HPDE6-E6E7 (cell line): ENCODE results near the gene RASSF3.
"Not testable (repeated sequence)": the region's sequence is repeated elsewhere in the genome, so short reads cannot be mapped to it uniquely, and the experiment has no call there.

Source experiments
- DNase-seq: peaks from one replicate; pipeline ENCODE4 v3.0.0; 2011; ENCODE audit warnings: missing footprints; ENCODE audit errors: extremely low spot score

The RASSF3 gene

DNA sequence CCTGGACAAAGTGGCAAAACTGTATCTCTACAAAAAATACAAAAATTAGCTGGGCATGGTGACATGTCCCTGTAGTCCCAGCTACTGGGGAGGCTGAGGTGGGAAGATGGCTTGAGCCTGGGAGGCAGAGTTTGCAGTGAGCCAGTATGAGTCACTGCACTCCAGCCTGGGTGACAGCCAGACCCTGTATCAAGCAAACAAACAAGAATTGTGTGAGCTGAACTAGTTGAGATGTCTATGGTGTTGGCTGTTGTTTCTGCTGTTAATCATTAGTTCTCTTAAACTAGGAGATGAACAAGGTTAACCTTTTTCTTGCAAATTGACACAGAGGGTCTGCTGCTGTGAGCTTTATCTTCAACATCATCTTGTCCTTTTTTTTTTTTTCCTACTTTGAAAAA is 23.6 kb downstream of the RASSF3 start:
- DNase-seq = no peak

DNA sequence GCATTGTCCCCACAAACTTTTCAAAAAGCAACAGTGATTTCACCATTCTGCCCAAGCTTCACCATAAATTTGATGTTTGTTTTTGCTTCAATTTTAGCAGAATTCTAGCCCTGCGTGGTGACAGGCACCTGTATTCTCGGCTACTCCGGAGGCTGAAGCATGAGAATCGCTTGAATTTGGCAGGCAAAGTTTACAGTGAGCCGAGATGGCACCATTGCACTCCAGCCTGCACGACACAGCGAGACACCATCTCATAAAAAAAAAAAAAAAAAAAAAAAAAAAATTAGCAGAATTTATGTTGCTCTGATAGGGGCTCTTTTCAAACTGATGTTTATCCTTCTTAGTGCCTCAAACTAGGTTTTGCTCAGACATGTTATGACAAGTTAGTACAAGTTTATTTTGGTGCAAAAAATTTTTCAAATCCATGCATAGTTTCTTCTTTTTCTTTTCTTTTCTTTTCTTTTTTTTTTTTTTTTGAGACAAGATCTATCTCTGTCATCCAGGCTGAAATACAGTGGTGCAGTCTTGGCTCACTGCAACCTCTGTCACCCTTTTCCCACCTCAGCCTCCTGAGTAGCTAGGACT is 24.3 kb downstream of the RASSF3 start:
- no peak for DNase-seq

DNA sequence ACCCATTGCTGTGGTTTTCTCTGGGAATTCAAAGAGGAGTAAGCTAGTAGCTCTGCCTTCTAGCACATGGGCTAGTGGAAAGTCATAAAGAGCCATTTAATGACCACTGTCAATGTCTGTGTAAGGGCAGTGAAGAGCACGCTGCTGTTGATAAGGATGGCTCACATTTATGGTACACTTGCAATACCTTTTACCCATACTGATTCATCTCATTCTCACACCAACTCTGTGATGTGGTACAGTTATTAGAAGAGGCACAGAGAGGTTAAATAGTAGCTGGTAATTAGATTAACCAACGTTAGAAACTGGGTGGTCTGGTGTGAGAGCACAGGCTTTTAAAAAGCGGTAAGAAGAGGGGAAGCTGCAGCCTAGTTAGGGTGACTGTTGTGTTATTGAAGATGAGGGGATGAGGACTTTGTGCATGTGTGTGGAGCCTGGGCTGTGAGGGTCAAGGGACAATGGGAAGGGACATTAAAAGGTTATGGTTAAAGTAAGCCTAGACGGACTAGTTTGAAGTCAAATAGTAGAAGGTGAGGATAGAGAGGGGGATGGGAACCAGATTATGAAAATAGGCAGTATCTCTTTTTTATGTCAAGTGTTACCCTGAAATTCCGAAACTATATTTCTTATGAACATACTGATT is 25.2 kb downstream of the RASSF3 start:
- DNase-seq = no peak

DNA sequence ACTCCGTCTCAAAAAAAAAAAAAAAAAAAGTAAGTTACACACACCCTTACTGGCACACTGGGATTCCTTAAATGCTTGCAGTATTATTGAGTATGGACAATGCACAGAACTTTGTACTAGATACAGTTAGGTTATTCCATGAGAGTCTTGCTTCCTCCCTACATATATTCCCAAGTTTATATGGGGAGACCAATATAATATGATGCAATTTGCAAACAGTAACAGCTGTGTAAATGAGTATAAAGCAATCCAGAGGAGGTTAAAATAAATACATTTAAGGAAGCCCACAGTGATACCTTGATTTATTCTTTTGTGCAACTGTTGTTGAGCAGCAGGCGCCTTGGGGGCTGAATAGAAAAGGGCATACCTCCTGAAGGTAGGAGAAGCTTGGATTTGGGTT is 26.6 kb downstream of the RASSF3 start:
- no peak for DNase-seq

DNA sequence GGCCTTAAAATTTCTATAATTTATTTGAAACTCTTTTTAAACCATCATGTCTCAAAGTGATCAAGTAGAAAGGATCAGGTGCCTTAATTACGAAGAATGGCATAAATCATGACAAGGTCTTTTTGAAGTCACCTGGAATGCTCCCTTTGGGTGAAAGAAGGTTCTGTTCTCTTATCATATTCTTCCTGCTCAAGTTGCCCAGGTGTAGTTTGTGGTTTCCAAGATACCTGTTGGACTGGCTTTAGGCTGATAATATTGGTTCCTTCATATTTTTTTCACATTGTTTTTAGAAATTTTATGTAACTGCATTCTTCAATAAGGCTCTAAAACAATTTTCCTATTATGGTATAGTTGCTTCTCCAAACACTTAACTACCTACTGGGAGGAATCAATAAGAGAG is 29.2 kb downstream of the RASSF3 start:
- DNase-seq = no peak

DNA sequence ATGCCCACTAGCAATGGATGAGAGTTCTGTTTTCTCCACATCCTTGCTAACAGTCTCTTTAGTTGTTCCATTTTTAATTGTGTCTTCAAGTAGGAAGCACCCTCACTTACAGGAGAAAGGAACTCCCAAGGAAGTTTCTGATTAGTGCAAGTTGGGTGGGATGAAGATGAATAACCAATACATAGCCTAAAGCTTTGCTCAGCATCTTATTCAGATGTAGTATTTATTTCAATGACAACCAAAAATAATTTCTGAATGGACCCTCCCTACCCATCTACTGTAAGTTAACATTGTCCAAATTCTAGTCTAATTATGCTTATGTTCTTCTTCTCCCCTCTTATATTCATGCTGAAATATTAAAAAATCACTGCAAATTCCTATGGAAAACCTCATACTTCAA is 36.0 kb downstream of the RASSF3 start:
- DNase-seq = no peak

DNA sequence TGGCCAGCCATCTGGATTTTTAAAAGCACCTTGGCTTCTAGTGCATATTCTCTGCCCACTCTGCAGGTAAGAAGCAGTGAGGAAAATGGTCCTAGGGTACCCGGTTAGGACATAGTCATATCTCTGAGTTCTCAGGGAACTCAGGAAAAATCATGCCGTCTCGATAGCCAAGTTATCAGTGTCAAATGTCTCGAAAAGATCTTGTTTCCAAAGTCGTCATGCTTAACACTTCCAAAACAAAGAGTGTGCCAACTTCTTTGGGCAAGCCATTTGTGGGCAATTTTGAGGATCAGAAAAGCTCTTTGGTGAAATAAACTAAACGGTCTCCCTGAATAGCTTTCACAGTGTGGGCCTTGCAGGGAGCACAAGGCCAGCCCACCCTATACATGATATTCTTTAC is 39.2 kb downstream of the RASSF3 start:
- no peak for DNase-seq

DNA sequence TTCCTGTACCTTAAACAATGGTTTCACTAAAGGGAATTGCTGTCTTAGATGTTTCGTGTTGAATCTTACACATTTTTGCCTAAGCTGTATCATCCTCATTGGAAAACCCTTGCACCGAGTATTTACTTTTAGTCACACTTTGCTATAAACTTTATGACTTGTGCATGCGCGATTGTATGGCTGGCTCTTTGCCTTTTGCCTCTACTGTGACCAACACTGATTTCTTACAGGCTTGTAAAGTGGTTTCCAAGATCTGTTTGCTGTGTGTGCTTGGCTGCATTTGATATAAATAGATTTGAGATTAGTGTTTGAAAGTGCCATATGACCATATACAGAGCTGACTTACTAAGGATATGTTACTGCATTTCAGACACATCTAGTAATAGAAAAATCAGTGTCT is 40.5 kb downstream of the RASSF3 start:
- no peak for DNase-seq

DNA sequence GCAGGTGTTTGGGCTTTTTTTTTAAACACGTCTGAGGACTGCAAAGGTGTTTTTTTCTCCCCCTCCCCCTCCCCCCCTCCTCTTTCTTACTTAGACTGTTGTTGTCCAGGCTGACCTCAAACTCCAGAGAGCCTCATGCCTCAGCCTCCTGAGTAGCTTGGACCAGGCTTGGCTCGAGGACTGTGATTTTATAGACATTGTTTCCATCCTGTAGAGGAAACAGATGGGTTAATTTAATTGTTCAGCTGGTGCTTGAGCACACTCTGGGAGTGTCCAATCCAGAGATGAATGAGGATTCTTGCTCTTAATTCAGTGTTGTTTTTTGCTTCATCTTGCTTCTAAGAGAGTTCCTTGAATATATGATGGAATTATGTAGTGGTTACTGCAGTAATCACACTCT is 42.1 kb downstream of the RASSF3 start:
- DNase-seq = no peak

DNA sequence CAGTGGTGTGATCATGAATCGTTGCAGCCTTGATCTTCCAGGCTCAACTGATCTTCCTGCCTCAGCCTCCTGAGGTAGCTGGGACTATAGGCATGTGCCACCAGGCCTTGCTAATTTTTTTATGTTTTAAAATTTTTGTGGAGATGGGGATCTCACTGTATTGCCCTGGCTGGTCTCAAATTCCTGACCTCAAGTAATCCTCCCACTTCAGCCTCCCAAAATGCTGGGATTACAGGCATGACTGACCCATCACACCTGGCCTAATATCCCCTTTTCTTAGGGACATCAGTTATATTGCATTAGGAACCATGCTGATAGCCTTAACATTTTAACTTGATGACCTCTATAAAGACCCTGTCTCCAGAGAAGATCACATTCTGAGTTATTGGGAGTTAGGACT is 42.8 kb downstream of the RASSF3 start:
- DNase-seq = no peak

DNA sequence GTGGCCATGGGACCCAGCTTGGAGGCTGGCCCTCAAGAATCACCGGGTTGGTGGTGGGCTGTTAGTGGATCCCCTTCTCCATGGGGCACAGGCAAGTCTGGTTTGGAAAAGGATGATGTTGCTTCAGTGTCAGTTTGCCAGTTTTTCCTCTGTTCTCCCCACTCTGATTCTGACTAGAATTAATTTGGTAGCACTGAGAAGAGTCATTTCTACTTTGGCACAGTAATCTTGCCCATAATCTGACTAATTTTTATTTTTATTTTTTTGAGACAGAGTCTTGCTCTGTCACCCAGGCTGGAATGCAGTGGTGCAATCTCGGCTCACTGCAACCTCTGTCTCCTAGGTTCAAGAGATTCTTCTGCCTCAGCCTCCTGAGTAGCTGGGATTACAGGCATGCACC is 43.6 kb downstream of the RASSF3 start:
- DNase-seq = not testable (repeated sequence)

DNA sequence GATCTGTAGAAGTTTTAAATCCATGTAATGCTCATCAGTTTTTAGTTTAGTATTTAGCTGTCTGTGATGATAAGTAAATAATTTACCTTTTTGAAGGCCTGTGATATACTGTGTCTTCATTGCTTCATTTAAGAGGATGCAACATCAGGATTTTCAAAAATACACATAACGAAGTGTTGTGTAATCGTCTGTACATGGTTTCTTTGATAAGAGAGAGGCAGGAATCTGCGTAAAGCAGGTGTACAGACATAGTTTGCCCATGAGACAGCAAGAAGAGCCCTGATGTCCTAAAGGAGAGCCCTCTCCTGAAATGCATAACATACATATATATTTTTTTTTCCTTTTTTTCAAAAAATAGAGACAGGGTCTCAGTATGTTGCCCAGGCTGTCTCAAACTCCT is 44.8 kb downstream of the RASSF3 start:
- no peak for DNase-seq

DNA sequence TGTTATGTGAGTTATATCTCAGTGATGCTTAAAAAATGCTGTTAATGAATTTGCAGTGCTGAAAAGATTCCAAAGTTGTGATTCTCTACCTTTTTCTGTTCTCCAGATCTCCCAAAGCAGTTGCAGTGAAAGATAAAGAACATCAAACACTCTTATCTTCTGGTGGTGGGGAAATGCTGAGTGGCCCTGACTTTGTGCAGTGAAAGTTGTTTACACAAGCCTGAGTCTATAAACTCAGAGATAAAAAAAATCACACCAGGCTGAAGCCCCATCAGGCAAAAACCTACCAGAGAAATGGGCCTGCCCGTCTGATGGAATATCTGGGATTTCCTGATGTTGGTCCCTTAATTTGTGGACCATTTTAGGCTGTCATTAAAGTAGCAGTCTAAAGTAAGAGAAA is 46.1 kb downstream of the RASSF3 start:
- no peak for DNase-seq

DNA sequence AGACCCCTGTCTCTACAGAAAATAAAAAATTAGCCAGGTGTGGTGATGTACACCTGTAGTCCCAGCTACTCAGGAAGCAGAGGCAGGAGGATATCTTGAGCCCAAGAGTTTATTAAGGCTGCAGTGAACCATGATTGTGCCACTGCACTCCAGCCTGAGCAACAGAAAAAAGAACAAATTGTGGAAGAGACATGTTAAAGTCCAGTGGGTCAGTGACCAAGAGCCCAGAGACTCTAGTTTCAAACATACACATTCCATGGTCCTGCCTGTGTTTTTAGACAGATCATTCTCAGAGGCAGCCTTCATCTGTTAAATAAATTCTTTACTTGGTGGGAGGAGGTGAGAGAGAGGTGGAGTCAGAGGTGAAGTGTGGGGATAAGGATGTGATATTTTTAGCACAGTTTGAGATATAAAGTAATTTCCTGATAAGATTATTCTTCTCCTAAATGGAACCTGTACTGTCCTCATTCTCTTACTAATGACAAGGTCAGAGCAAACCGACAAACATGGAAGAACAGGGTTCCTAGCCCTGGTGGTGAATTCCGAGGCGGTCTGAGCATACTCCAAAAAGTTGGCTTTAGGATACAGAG is 48.7 kb downstream of the RASSF3 start:
- DNase-seq = no peak

DNA sequence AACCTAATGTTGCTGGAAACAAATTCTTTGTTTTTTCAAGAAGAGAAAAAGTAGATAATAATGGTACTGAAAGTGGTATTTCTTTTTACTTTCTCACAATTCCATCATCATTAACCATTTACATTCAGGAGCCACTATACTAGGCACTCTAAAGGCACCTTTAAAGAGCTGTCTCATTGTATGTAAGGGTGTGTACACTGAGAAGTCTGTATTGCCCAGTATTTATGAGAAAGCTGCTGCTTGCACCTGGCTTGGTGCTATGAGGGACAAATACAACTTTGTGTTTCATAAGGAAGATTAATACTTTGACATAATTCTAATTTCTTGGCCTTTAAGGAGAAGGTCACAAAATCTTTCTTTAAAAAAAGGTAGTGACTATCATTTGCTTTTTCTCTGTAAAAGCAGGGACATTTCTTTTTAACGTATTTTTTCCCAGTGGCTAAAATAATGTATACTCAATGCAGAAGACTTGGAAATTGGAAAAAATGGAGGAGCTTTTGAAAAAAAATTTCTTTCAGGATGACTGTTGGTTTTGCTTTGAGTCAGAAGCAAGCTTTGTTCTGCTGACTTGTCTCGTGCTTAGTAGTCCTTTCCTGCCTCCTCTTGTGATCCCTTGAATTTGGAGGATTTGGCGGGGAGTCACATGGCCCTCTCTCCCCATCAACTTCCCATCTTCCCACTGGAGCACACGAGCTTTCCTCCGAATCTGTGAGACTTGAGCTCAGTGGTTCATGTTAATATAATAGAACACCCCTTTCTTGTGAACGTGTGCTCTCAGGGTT is 50.1 kb downstream of the RASSF3 start:
- no peak for DNase-seq

DNA sequence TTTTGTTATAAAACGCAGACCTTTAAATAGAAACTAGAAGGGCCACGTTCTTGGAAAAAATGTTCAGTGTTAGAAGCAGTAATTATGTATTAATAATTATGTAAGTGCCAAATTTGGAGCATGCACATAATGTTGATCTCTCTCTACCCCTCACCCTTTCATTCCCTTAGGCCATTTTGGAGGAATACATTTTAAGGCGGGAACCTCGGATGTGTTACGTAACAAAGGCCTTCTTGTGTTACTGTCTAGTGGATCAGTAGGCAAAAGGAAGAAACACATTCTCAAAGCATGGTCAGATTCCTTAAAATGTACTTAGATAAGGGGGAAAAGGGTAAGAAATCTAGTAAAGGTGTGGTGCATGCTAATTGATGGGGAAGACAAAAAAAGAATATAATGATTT is 52.7 kb downstream of the RASSF3 start:
- no peak for DNase-seq

DNA sequence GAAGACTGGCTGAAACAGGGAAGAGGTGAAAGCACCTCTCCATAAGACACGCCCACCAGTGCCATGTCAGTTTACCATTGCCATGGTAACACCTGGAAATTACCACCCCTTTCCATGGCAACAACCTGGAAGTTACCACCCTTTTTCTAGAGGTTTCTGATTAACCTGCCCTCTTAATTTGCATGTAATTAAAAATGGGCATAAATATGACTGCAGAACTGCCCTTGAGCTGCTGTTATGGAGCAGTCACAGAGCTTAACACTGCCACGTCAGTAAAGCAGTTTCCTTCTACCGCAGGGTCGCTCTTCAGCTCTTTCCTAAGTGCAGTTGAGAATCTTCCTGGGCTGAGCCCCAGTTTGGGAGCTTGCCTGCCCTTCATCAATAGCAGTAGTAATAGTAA is 55.2 kb downstream of the RASSF3 start:
- DNase-seq = no peak

DNA sequence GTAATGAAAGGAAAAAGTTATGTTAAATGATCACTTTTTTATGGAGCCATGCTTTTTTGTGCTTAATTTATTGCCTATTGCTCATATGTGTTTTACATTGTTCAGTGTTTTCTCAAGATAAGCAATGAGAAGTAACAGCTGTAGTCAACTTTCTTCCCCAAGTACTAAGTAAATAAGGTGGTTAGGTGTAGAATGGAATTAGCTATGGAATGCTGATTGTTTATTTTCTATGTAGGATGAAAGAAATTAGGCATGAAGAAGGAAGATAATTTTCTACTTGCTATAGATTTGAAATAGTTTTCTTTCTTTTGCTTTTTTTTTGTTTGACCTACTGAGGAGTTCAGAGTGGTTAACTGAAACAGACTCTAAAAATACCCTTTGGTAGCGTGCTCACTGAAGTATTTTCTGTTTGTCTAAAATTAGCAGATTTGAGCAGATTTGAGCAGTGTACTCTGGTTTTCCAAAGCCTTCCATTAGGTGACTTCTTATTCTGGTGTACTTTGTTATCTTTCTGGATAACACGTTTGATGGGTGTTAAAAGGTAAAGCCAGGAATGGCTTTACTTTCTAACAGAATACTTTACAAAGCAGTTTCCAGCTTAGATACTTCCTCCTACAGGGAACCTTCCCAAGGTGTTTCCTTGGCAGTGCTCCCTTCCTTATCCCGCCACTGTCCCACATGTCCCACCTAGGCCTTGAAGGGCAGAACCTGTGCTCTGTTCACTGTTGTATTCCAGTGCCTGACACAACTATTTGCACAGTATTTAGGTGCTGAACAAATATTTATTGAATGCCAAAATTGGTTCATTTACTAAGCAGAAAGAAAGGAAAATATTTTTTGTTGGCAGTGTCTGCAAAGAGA is 56.0 kb downstream of the RASSF3 start:
- DNase-seq = no peak

DNA sequence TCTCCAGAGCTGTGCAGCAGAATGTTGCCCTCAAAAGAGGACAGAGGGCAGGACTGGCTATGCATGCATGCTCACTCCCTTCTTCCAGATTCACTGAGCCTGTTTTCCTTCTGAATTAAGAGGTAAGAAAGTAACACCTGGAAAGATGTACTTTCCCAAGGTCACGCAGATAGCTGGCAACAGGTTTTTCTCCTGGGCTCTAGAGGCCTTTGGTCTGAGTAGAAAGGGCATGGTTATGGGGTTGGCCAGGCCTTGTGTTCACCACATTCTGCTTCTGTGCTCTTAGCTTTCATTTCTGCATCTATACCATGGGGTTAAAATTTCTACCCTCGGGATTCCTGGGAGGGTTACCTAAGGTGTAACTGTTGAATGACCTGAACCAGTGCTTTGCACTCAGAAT is 57.5 kb downstream of the RASSF3 start:
- DNase-seq = no peak

DNA sequence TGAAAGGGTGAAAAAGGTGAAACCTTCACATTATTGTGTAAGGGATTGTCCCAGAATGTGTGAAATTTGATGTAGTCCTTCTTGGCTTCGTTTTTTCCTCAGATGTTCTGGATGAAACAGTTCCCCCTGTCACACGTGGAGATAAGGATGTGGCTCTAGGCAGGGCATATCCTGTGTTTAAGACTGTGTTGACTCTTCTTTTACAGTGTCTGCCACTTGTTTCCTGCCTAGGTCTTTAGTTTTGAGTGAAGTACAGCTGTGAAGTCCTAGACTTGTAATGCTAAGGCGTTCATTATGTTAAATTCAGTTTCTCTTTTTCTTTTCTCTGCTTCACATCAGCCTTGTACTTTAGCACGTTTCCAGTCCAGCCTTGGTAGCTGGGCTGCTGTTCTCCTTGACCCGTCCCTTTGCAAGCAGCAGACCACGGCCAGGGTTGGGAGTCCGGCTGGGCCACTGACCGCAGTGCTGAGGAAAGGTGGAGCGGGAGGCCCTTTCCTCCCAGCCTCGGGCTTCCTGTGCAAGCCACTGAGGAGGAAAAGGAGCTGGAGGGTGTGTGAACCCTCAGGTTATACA is 59.1 kb downstream of the RASSF3 start:
- no peak for DNase-seq

DNA sequence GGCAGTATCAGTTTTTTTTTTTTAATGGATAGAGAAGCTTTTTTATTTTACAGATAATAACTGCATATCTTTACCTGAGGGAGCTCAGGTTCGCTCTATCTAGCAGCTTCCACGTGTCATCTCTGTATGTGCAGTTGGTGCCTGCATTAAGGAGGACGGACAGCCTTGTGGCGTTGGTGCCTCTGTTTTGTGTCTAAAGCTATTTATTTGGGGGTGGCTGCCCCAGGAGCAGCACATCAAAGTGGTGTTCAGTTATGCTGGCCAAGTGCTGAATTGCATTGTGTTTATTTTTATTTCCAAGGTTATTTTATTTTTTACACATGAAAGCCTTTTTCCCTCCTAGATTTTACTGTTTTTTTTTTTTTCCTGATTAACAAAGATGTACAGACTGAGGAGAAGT is 59.7 kb downstream of the RASSF3 start:
- no peak for DNase-seq
